Liver (tissue), 9 donors: ENCODE results near the gene KRT6C. TPM values are rescaled to one million over a fixed set of nuclear protein-coding genes. Genes with fewer than 3 reads are reported as not detected.

ENCODE experiments used
- DNase-seq: peaks from one replicate; pipeline ENCODE4 v3.0.0-alpha.2; 2017; ENCODE audit warnings: low spot score
- H3K27ac ChIP-seq, 2 donors: one replicate each; pipeline ENCODE4 v1.7.0; 2013; ENCODE audit warnings: inconsistent platforms in 2 of 2, low read length in 2 of 2, control low read depth in 1 of 2, low read depth in 1 of 2, mild to moderate bottlenecking in 1 of 2
- H3K27me3 ChIP-seq, 4 donors: one replicate each; pipeline versions ENCODE4 v1.6.1 to v1.7.0; 2013; ENCODE audit warnings: low read length in 3 of 4, inconsistent platforms in 1 of 4, mild to moderate bottlenecking in 1 of 4, moderate library complexity in 1 of 4; ENCODE audit not compliant: control insufficient read depth in 4 of 4, insufficient read depth in 4 of 4
- H3K36me3 ChIP-seq, 4 donors: one replicate each; pipeline versions ENCODE4 v1.6.1 to v1.7.0; 2013; ENCODE audit warnings: low read length in 3 of 4, mild to moderate bottlenecking in 3 of 4, low read depth in 1 of 4, moderate library complexity in 1 of 4; ENCODE audit not compliant: control insufficient read depth in 4 of 4, insufficient read depth in 3 of 4
- H3K4me1 ChIP-seq, 4 donors: one replicate each; pipeline versions ENCODE4 v1.6.1 to v1.7.0; 2013; ENCODE audit warnings: low read length in 3 of 4, mild to moderate bottlenecking in 3 of 4, moderate library complexity in 1 of 4; ENCODE audit not compliant: control insufficient read depth in 4 of 4, insufficient read depth in 4 of 4
- H3K4me3 ChIP-seq, 3 donors: one replicate each; pipeline versions ENCODE4 v1.6.1 to v1.7.0; 2013; ENCODE audit warnings: low read length in 3 of 3, control low read depth in 1 of 3, low read depth in 1 of 3, mild to moderate bottlenecking in 1 of 3
- H3K9ac ChIP-seq, 2 donors: one replicate each; pipeline ENCODE4 v1.7.0; 2013; ENCODE audit warnings: low read length in 2 of 2, mild to moderate bottlenecking in 2 of 2, moderate library complexity in 2 of 2, control low read depth in 1 of 2, low read depth in 1 of 2
- H3K9me3 ChIP-seq, 4 donors: one replicate each; pipeline versions ENCODE4 v1.6.1 to v1.7.0; 2013; ENCODE audit warnings: low read length in 3 of 4; ENCODE audit not compliant: control insufficient read depth in 4 of 4
- EGR1 ChIP-seq, 2 donors: IDR thresholded peaks; 2 replicates each; pipeline ENCODE4 v1.6.1; 2016 to 2018; ENCODE audit warnings: antibody characterized with exemption in 2 of 2, low read depth in 2 of 2
- FOXA1 ChIP-seq: IDR thresholded peaks from 2 replicates; pipeline ENCODE4 v1.6.1; 2016; ENCODE audit warnings: antibody characterized with exemption
- FOXA2 ChIP-seq: IDR thresholded peaks from 2 replicates; pipeline ENCODE4 v1.6.1; 2016; ENCODE audit warnings: antibody characterized with exemption
- GABPA ChIP-seq, 2 donors: IDR thresholded peaks in 1 of 2; conservative IDR thresholded peaks in 1 of 2; 2 replicates each; pipeline ENCODE4 v1.6.1; 2016; ENCODE audit warnings: antibody characterized with exemption in 2 of 2, mild to moderate bottlenecking in 1 of 2, moderate library complexity in 1 of 2
- HNF4A ChIP-seq, 2 donors: conservative IDR thresholded peaks; 2 replicates each; pipeline ENCODE4 v1.6.1; 2016; ENCODE audit warnings: antibody characterized with exemption in 2 of 2, mild to moderate bottlenecking in 2 of 2
- HNF4G ChIP-seq: IDR thresholded peaks from 2 replicates; pipeline ENCODE4 v1.6.1; 2016; ENCODE audit warnings: antibody characterized with exemption
- JUND ChIP-seq, 2 donors: IDR thresholded peaks; 2 replicates each; pipeline ENCODE4 v1.6.1; 2016; ENCODE audit warnings: antibody characterized with exemption in 2 of 2
- NR2F2 ChIP-seq: IDR thresholded peaks from 2 replicates; pipeline ENCODE4 v1.6.1; 2016; ENCODE audit warnings: antibody characterized with exemption
- RAD21 ChIP-seq, 2 donors: IDR thresholded peaks; 2 replicates each; pipeline ENCODE4 v1.6.1; 2016; ENCODE audit warnings: antibody characterized with exemption in 2 of 2, mild to moderate bottlenecking in 2 of 2
- RXRA ChIP-seq, 2 donors: IDR thresholded peaks; 2 replicates each; pipeline ENCODE4 v1.6.1; 2017 to 2018; ENCODE audit warnings: antibody characterized with exemption in 2 of 2, mild to moderate bottlenecking in 1 of 2
- SP1 ChIP-seq: IDR thresholded peaks from 2 replicates; pipeline ENCODE4 v1.6.1; 2018; ENCODE audit warnings: antibody characterized with exemption, mild to moderate bottlenecking
- TAF1 ChIP-seq: conservative IDR thresholded peaks from 2 replicates; pipeline ENCODE4 v1.6.1; 2016; ENCODE audit warnings: antibody characterized with exemption, mild to moderate bottlenecking
- YY1 ChIP-seq: IDR thresholded peaks from 2 replicates; pipeline ENCODE4 v1.6.1; 2016; ENCODE audit warnings: antibody characterized with exemption, mild to moderate bottlenecking
- WGBS: extraction: QIAGEN DNeasy Blood & Tissue Kit; methylation state at CpG from one replicate; pipeline ENCODE4 v1.1.7; 2013; 5-methylcytosine and 5-hydroxymethylcytosine counted together
- polyA plus RNA-seq, 2 donors: library from polyadenylated mRNA; stranded (reverse) in 1 of 2; unstranded in 1 of 2; fragments of 200-250 nt in 1 of 2; fragments of >200 nt in 1 of 2; fragmentation: Nextera tagmentation in 1 of 2; extraction: Ambion mirVana in 1 of 2; gene quantifications; one replicate each; pipeline versions ENCODE4 v1.2.1 to v1.2.3, GENCODE V29; 2013 to 2015
- total RNA-seq, 2 donors: library from RNA; depleted of rRNA; stranded (reverse); fragments of >200 nt; gene quantifications; one replicate each; pipeline ENCODE4 v1.2.3, GENCODE V29; 2014
- TF ChIP-seq, protein P1 (sequence below): IDR thresholded peaks from 2 replicates; pipeline ENCODE4 v1.6.1; 2016; ENCODE audit warnings: antibody characterized with exemption
- TF ChIP-seq, protein P2 (sequence below): fragments of 150-350 bp; IDR thresholded peaks from 2 replicates; pipeline ENCODE4 v1.5.1; 2017; ENCODE audit warnings: improper control_type of control experiment, low read depth, low read length; ENCODE audit not compliant: missing input control
- TF ChIP-seq, protein P3 (sequence below): IDR thresholded peaks from 2 replicates; pipeline ENCODE4 v1.6.1; 2016; ENCODE audit warnings: antibody characterized with exemption
- TF ChIP-seq, protein P4 (sequence below): IDR thresholded peaks from 2 replicates; pipeline ENCODE4 v1.6.1; 2016; ENCODE audit warnings: antibody characterized with exemption
- TF ChIP-seq, protein P5 (sequence below): IDR thresholded peaks from 2 replicates; pipeline ENCODE4 v1.6.1; 2016; ENCODE audit warnings: antibody characterized with exemption, mild to moderate bottlenecking
- donor health status: healthy.
- donor health status: healthy.
- donor health status: healthy.
- donor health status: healthy.
- donor health status: healthy.

The KRT6C gene
- total and polyA plus RNA-seq, 4 donors = 0.61 TPM; not detected in 3

DNA sequence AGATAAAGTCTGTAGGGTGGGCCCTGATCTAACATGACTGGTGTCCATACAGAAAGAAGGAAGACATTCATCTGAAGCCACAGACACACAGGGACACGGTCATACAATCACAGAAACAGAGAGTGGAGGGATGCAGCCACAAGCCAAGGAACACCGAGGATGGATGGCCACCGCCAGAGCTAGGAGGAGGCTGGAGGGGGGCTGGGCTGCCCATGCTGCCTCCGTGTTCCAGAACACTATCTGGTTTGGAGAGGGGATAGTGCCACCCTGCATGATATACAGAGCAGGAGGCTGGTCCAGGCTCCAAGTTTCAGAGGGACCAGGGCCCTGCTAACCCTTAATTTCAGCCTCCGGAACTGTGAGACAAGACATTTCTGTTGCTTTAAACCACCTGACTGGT lies 48.1 kb downstream of the KRT6C start:
- TF ChIP-seq NR2F2 (no peak), TAF1 (no peak), GABPA (IDR thresholded peaks at IDR 0.05 in 1 of 2, conservative IDR thresholded peaks at IDR 0.05 in 1 of 2) (no peak), JUND (IDR thresholded peaks at IDR 0.05) (no peak), FOXA2 (no peak), EGR1 (IDR thresholded peaks at IDR 0.05; ENCODE audit: low read depth in 2 of 2) (no peak), RAD21 (IDR thresholded peaks at IDR 0.05) (no peak), FOXA1 (no peak), YY1 (no peak), RXRA (IDR thresholded peaks at IDR 0.05) (no peak), HNF4A (conservative IDR thresholded peaks at IDR 0.05) (no peak), SP1 (no peak)
- TF ChIP-seq, protein P1, sequence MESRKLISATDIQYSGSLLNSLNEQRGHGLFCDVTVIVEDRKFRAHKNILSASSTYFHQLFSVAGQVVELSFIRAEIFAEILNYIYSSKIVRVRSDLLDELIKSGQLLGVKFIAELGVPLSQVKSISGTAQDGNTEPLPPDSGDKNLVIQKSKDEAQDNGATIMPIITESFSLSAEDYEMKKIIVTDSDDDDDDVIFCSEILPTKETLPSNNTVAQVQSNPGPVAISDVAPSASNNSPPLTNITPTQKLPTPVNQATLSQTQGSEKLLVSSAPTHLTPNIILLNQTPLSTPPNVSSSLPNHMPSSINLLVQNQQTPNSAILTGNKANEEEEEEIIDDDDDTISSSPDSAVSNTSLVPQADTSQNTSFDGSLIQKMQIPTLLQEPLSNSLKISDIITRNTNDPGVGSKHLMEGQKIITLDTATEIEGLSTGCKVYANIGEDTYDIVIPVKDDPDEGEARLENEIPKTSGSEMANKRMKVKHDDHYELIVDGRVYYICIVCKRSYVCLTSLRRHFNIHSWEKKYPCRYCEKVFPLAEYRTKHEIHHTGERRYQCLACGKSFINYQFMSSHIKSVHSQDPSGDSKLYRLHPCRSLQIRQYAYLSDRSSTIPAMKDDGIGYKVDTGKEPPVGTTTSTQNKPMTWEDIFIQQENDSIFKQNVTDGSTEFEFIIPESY = no peak
- TF ChIP-seq, protein P2, sequence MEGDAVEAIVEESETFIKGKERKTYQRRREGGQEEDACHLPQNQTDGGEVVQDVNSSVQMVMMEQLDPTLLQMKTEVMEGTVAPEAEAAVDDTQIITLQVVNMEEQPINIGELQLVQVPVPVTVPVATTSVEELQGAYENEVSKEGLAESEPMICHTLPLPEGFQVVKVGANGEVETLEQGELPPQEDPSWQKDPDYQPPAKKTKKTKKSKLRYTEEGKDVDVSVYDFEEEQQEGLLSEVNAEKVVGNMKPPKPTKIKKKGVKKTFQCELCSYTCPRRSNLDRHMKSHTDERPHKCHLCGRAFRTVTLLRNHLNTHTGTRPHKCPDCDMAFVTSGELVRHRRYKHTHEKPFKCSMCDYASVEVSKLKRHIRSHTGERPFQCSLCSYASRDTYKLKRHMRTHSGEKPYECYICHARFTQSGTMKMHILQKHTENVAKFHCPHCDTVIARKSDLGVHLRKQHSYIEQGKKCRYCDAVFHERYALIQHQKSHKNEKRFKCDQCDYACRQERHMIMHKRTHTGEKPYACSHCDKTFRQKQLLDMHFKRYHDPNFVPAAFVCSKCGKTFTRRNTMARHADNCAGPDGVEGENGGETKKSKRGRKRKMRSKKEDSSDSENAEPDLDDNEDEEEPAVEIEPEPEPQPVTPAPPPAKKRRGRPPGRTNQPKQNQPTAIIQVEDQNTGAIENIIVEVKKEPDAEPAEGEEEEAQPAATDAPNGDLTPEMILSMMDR = no peak
- TF ChIP-seq, protein P3, sequence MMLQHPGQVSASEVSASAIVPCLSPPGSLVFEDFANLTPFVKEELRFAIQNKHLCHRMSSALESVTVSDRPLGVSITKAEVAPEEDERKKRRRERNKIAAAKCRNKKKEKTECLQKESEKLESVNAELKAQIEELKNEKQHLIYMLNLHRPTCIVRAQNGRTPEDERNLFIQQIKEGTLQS = no peak
- TF ChIP-seq, protein P4, sequence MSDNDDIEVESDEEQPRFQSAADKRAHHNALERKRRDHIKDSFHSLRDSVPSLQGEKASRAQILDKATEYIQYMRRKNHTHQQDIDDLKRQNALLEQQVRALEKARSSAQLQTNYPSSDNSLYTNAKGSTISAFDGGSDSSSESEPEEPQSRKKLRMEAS = no peak
- peaks cover 0 to 5% (median 0%) of the 10 kb centered on the region in 4 donors for H3K27me3 ChIP-seq
- H3K9ac ChIP-seq = no peak overlapping the region
- no peaks in the 10 kb centered on the region for H3K9me3 ChIP-seq
- H3K4me1 ChIP-seq = no peaks in the 10 kb centered on the region
- no peak overlapping the region for H3K4me3 ChIP-seq
- no peak overlapping the region for H3K27ac ChIP-seq
- WGBS = 84% methylated on average over 5 of the region's 5 CpGs
- no peaks in the 10 kb centered on the region for H3K36me3 ChIP-seq
- DNase-seq = no peak

DNA sequence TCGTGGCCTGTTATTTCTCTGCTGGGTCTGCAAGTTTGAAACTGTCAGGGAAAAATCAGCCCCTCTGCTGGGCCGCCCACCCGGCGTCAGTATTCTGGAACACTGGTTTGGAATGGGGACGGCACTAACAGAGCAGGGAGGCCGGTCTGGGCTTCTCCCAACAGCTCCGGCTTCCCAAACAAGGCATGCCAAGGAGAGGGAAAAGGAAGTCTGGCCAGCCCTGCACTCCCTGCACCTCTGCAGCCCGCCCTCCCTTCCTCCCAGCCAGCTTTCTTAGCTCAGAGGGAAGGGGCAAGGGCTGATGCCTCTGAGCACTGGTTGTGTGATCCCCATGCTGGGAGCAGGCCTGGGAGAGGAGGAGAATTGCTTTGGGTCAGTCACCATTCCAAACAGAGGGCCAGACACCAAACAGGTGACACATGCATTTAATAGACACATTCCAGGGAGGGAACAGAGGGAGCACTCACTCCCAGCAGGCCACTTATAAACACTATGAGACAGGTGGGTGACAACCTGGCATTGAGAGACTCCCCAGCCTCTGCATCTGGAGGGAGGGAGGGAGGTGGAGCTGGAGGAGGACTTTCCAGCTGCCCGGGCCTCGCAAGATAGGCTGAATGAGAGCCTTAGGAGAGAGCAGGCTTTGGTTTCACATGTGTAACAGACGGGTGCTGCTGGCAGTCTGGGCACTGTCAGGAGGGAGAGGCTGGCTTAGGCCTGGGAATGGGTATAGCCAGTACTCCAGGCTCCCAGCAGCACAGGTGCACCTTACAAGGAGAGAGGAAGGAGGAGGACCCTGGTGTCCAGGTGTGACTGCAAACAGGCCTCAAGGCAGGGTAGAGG lies 49.7 kb downstream of the KRT6C start:
- WGBS = 78% methylated on average over 11 of the region's 11 CpGs
- H3K9me3 ChIP-seq = no peaks in the 10 kb centered on the region
- no peak overlapping the region for H3K9ac ChIP-seq
- DNase-seq = no peak
- H3K4me1 ChIP-seq = no peaks in the 10 kb centered on the region
- H3K4me3 ChIP-seq = no peak overlapping the region
- H3K36me3 ChIP-seq = no peaks in the 10 kb centered on the region
- no peak overlapping the region for H3K27ac ChIP-seq
- peaks cover 0 to 5% (median 0%) of the 10 kb centered on the region in 4 donors for H3K27me3 ChIP-seq
- TF ChIP-seq FOXA2 (no peak), TAF1 (no peak), EGR1 (IDR thresholded peaks at IDR 0.05; ENCODE audit: low read depth in 2 of 2) (no peak), JUND (IDR thresholded peaks at IDR 0.05) (no peak), RXRA (IDR thresholded peaks at IDR 0.05) (no peak), YY1 (no peak), NR2F2 (no peak), GABPA (IDR thresholded peaks at IDR 0.05 in 1 of 2, conservative IDR thresholded peaks at IDR 0.05 in 1 of 2) (no peak), RAD21 (IDR thresholded peaks at IDR 0.05) (no peak), HNF4A (conservative IDR thresholded peaks at IDR 0.05) (no peak), HNF4G (no peak)
- TF ChIP-seq, protein P1 = no peak
- TF ChIP-seq, protein P4 = no peak
- TF ChIP-seq, protein P5, sequence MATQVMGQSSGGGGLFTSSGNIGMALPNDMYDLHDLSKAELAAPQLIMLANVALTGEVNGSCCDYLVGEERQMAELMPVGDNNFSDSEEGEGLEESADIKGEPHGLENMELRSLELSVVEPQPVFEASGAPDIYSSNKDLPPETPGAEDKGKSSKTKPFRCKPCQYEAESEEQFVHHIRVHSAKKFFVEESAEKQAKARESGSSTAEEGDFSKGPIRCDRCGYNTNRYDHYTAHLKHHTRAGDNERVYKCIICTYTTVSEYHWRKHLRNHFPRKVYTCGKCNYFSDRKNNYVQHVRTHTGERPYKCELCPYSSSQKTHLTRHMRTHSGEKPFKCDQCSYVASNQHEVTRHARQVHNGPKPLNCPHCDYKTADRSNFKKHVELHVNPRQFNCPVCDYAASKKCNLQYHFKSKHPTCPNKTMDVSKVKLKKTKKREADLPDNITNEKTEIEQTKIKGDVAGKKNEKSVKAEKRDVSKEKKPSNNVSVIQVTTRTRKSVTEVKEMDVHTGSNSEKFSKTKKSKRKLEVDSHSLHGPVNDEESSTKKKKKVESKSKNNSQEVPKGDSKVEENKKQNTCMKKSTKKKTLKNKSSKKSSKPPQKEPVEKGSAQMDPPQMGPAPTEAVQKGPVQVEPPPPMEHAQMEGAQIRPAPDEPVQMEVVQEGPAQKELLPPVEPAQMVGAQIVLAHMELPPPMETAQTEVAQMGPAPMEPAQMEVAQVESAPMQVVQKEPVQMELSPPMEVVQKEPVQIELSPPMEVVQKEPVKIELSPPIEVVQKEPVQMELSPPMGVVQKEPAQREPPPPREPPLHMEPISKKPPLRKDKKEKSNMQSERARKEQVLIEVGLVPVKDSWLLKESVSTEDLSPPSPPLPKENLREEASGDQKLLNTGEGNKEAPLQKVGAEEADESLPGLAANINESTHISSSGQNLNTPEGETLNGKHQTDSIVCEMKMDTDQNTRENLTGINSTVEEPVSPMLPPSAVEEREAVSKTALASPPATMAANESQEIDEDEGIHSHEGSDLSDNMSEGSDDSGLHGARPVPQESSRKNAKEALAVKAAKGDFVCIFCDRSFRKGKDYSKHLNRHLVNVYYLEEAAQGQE = no peak
- TF ChIP-seq, protein P3 = no peak
